NCI-H748 (cell line): ENCODE data around the gene ARL5C.
"Not testable (repeated sequence)": the region's sequence is repeated elsewhere in the genome, so short reads cannot be mapped to it uniquely, and the experiment has no call there.

ENCODE experiments used
- DNase-seq: peaks from one replicate; lab custom pipeline; 2025; ENCODE audit not compliant: unreplicated experiment; lab: John Stamatoyannopoulos, UW

ARL5C gene

DNA sequence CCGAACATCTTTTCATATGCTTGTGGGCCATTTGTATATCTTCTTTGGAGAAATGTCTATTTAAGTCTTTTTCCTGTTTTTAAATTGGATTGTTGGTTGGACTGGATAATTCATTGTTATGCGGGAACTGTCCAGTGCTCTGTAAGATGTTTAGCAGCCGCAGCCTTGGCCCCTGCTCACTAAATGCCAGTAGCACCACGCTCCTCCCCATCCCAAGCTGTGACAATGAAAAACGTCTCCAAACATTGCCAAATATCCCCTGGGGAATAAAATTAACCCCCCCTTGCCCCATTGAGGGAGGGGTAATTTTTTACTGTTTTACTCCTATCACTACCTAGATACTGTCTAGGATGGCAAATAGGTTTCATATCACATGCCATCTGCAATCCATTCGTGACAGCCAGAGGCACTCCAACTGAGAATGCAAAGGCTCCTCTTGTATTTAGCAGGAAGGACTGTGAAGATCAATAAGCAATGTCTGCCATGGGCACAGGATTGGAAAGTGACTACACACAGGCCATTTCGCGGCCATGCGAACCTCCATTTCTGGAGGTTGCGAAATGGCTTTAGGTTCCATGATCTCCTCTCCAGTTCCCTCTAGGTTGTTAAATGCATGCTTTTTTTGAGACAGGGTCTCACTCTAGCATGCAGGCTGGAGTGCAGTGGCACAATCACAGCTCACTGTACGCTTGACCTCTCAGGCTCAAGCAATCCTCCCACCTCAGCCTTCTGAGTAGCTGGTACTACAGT lies 23.9 kb downstream of the ARL5C start:
- no peak for DNase-seq

DNA sequence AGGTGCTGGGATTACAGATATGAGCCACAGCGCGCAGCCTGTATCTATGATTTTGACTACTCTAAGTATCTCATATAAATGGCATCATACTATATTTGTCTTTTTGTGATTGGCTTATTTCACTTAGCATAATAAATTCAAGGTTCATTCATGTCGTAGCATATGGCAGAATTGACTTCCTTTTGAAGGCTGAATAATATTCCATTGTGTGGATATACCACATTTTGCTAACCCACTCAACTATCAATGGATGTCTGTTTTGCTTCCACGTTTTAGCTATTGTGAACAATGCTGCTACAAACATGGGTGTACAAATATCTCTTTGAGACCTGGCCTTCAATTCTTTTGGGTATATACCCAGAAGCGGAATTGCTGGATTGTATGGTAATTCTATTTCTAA lies 24.7 kb downstream of the ARL5C start:
- no peak for DNase-seq

DNA sequence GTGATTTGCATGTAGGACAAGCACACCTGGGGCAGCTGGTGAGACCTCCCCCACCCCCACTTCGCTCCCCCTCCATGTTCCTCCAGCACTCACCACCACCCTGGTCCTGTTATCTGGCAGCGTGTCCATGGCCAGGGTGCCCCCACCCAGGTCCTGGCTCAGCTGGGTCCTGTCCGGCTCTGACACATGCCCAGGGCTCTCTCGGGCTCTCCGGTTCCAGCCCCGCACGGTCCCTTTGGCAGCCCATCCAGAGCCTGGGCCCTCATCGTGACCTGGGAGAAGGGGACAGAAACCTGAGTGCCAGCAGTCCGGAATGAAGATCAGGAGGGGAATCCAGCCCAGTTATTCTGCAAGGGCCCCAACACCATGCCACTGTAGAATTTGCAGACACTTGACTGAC lies 26.4 kb downstream of the ARL5C start:
- no peak for DNase-seq

DNA sequence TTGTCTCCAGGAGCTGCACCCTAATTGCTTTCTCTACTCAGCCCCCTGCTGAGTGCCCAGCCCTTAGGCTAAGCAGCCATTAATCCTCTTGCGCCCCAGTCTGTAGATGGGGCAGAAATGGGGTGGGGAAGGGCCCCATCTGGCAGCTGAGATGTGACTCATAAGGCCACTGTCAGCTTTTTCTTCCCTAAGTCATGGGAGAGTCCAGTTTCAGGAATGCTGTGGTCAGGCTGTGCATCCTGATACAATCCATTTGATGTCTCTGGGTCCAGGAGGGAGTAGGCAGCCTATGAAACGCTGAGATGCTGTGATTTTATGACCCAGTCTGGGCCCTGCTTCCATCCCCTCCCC lies 26.8 kb downstream of the ARL5C start:
- DNase-seq: no peak

DNA sequence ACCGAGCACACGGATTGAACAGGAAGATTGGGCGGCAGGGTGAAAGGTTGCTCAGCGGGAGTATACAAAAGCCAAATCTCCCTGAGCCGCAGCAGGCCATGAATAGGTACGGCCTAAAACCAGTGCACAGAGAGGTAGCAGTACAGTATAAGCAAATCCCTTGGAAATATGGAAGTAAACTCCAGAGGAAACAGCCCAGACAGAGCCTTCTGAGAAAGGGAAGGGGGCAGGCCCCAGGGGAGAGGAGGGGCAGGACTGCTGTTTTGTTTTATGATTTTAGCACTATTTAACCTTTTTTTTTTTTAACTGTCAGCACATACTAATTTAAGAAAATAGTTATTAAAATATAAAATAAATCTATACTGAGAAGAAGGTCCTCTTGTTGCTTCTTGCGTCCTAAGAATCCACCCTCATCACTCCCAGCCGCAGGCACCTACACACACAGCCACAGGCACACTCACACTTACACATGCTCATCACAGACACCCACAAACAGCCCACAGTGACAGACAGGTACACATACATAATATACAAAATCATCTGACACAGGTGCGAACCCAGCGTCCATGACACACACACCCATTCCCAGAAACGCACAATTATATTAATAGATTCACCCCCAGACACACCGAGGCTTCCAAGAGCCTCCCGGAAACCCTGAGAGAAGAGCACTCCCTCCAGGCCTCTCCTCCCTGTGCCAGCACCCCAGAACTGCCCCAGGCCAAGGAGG lies 27.4 kb downstream of the ARL5C start:
- DNase-seq: no peak

DNA sequence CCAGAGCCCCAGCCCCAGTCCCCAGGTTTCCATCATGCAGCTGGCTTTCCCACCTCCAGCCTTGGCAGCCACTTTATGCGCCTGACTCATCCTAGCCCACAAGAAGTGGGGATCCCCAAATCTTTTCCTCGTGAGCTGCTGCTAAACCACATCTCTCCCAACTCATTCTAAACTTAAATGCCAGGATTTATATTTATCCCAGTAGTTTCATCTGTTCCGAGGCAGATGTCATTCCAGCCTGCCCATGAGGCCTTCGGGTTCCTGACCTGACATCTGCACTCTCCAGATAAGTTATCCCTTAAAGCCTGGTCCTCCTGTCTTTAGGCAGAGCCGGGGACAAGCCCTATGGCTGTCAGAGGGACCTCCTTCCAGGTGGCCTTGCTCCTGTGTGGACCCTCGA lies 31.1 kb downstream of the ARL5C start:
- DNase-seq: no peak

DNA sequence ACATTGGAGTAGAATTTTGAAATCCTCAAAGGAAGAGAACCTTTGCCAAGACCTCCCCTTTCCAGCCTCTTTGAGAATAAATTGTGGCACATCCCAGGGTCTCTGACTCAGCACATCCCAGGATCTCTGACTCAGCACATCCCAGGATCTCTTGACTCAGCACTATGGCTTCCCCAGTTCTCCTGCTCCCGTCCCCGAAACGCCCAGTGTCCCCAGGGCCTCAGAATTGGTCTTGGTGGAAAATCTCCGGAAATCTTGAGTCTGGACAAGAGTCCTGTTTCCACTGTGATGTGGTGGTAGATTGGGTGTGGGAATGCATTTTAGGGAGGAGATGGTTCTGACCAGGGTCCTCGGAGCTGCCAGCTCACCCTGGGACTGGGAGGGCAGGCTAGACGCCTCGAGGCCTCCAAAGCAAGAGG lies 33.8 kb downstream of the ARL5C start:
- no peak for DNase-seq

DNA sequence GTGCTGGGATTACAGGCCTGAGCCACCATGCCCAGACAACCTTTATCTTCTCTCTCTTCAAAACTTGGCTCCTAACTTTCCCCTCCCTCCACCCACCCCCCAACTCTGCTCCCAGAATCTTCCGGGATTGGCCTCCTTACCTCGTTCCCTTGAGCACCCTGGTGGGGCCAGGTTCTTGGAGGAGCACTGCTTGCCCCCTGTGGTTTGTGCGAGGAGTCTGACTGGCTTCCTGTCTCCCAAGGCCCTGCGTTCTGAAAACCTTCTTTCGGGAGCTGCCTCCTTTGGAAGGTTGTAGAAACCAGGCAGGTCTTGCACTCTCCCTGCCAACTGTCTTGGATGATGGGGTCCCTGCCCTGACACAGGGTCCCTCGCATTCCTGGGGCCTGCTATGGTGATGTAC lies 34.3 kb downstream of the ARL5C start:
- DNase-seq: no peak

DNA sequence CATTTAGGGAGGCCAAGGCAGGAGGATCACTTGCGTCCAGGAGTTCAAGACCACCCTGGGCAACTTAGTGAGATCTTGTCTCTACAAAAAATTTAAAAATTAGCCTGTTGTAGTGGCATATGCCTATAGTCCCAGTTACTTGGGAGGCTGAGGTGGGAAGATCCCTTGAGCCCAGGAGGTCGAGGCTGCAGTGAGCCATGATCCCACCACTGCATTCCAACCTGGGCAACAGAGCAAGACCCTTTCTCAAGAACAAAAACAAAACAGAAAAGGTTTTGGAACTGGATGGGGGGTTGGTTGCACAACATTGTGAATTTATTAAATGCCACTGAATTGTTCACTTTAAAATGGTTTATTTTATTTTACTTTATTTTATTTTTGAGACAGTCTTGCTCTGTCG lies 35.8 kb downstream of the ARL5C start:
- DNase-seq: no peak

DNA sequence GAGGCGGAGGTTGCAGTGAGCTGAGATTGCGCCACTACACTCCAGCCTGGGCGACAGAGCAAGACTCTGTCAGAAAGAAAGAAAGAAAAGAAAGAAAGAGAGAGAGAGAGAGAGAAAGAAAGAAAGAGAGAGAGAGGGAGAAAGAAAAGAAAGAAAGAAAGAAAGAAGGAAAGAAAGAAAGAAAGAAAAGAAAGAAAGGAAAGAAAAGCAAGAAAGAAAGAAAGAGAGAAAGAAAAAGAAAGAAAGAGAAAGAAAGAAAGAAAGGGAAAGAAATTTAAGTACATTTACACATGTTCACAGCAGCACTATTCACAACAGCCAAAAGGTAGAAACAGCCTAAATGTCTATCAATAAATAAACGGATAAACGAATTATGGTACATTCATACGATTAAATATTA lies 36.4 kb downstream of the ARL5C start:
- DNase-seq: not testable (repeated sequence)

DNA sequence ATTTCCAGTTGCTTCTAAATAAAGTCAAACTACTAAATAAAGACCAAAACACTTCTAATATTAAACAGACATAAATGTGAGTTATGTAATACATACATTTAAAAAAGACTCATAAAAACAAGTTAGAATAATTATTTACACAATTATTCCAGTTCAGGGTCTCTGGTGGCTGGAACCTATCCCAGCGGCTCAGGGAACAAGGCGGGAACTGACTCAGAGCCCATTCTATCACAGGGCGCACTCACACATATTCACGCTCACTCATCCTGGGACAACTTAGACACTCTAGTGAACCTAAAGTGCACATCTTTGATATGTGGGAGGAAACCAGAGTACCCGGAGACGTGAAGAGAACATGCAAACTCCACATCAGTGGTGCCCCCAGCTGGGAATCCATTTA lies 39.5 kb downstream of the ARL5C start:
- no peak for DNase-seq

DNA sequence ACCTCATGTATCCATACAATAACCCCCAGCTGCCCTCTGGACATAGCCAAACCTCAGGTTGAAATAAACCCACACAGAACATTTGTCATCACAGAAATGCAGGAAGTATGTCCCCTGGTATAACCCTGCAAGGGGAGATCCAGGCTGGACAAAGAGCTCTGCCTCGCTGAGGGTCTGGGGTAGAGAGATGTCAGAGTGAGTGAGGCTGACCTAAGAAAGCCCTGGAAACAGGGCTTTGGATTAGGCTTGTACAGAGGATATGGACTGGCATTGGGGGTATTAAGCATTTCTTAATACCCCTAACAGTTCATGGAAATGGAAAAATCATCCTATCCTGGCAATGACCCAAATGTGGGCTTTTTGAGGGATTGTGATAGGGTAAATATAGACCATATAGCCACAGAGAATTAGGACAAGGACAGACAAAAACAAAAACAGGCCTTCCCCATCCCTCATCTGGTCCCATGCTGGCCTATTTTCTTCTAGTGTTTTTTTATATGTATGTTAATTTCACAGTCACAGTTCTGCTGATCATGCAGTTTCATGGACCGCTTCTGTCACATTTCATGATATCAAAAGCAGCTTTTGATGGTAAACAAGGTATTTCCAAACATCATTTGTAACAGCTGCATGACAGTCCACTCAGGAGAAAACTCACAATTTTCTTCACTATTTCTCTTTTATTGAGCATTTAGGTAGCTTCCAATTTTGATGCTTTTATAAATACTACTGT lies 40.7 kb downstream of the ARL5C start:
- DNase-seq: no peak

DNA sequence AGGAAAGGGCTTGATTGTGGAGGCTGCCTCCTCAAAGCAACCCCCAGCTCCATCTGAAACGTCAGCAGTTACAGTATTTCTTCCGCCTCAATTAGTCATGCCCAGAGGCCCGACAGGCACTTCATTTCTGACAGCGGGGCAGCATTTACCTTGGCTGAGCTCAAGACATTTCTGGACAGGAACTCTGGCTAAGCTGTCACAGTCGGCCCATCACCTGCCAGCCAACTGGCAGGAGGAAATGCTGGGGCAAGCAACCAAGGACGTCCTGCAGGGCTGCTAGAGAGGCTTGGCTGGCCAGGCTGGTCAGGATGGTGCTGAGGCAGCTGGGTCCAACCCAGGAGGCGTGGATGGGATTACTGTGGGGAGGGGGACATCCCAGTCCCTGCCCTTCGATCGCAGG lies 42.3 kb downstream of the ARL5C start:
- no peak for DNase-seq

DNA sequence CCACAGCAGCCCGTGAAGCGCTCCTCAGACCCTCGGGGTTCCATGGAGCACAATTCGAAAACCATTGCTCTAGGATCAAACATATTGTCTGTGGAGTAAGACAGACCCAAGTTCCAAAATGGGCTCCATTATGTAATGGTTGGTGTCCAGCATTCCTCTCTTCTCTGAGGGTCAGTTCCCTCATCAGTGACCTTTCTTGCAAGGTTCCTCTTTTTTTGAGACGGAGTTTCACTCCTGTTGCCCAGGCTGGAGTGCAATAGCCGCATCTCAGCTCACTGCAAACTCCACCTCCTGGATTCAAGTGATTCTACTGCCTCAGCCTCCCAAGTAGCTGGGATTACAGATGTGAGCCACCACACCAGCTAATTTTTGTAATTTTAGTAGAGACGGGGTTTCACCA lies 43.0 kb downstream of the ARL5C start:
- DNase-seq: no peak

DNA sequence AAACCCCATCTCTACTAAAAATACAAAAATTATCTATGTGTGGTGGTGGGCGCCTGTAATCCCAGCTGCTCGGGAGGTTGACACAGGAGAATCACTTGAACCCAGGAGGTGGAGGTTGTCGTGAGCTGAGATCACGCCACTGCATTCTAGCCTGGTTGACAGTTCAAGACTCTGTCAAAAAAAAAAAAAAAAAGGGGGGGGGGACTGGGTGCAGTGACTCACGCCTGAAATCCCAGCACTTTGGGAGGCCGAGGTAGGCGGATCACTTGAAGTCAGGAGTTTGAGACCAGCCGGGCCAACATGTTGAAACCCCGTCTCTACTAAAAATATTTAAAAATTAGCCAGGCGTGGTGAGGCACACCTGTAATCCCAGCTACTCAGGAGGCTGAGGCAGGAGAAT lies 44.0 kb downstream of the ARL5C start:
- not testable (repeated sequence) for DNase-seq

DNA sequence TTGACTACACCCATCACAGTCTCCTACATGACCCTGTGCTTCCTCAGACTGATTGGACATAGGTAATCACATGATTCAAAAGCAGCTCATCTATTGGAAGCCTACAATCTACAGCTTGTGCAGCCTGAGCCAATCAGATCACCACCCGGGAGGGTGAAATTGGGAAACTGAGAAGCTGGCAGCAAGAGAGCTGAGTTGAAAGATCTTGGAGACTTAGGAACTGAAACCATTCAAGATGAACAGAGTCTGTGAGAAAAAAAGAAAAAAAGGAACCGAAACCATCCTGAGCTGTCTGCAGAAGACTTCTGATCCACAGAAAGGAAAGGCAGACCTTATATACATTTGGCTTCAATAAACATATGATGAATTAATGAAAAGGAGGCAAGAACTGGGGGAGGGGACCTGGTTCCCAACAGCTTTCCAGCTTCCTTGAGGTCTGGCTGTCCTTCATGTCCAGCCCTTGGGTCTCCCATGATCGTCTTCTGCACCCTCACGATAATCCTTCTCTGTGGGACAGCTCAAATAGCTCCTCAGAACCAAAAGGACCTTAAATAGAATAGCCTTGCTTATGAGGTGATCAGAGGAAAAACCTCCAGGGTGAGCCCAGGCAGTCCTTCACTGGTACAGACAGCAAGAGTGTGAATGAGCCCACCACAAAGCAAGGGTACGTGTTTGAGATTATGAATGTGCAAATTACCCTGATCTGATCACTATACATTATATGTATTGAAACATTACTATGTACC lies 47.1 kb downstream of the ARL5C start:
- DNase-seq: no peak

DNA sequence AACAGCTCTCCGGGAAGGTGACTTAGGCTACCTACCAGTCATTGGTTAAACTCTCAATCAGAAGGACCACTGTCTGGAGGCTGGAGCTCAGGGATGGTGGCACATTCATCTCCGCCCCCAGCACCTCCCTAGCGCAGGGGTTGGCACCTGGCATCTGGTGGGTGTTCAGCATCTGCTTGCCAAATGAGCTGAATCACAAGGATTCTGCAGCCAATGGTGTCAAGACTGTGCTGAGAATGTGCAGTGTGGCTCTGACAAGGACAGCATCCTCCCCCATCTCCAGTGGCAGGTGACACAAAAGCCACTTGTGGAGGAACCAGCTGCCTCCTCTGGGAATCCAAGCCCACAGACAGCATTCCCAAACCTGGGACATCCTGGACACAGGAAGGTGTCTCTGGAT lies 49.7 kb downstream of the ARL5C start:
- no peak for DNase-seq

DNA sequence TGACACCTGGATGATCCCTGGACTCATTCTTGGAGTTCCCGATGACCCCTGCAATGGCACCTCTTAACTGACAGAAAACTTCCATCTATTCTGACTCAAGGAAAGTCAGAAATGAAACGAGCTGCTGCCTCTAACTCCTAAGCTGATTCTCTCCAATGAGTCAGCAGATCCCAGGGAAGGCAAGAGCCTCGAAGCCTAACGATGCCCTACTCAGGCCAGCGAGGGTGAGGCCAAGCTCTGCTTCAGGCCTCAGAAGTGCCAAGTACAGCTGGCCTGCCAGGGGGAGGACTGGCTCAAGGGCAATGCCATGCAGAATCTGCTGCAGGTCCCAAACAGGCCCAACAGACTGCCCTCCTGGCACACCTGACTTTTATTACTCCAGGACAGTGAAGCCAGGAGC lies 50.8 kb downstream of the ARL5C start:
- no peak for DNase-seq

DNA sequence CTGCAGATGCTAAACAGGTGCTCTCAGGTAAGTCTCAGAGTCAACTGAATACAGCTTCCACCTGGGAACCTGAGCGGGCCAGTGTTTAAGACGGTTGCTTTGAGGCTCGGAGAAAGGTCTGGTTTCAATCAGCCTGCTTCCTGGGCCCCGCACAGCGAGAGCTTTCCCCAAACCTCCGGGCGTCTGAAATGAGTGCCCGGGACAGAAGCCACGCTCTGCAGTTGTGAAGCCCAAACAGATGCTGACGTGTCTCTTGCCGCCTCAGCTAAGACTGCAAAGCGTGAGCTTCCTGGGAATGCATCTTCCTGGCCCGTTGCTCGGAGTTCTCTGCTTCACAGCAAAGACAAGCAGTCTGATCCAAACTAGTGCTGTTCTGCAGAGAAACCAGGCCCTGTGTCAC lies 51.2 kb downstream of the ARL5C start:
- DNase-seq: no peak

DNA sequence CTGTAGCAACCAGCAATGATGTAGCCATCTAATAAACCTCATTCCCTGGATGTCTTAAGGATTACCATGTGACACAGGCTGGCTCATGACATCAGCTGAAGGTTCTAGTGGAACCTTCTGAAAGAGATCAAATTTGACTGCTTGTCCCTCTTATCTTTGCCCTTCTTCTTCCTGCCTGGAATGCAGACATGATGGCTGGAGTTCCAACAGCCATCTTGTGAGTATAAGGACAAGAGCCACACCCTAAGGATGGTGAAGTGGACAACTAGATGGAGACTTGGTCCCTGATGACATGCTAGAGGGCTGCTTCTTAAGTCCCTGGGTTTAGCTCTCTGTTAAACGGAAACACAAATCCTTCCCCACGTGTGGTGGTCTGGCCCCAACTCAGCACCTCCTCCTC lies 52.1 kb downstream of the ARL5C start:
- DNase-seq: no peak

DNA sequence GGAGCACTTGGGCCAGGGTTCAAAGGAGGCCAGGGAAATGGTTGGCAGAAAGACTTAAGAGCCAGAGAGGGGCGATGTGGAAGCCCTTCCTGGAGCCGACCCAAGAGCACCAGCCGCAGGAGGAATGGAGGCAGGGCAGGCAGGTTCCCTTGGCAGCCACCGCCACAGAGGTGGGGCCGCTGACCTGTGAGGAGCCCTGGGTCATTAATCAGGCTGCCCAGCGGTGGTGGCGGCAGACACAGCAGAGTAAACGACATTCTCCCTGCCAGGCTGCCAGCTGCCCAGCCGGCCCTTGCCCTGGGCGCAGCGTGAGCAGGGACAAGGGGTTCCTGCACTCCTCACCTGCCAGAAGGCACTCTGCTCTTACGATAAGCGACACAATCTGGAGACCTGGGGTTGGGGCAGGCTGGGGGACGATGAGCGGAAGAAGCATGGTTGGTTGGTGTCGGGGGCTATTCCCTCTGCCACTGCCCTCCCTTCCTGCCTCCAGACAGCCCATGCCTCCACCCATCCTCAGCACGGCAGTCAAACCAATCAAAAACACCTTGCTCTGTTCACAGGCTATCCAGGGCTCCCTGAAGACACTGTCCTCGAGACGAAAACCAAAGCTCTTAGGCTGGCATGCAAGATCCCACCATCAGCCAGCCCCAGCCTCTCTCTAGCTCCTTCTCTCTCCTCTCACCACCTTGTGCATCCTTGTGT lies 55.4 kb downstream of the ARL5C start:
- peak; percentile 15 for DNase-seq
